Heart right ventricle (tissue), 16 donors: ENCODE results near the gene DAW1. TPM values are rescaled to one million over a fixed set of nuclear protein-coding genes. Genes with fewer than 3 reads are reported as not detected.

ENCODE experiments used
- ATAC-seq, 8 donors: fragments of 200-7000 bp; cut with Tn5 transposase; one replicate each; pipeline ENCODE4 v1.9.1; 2020; ENCODE audit warnings: mild to moderate bottlenecking in 8 of 8, moderate library complexity in 8 of 8, moderate number of reproducible peaks in 1 of 8
- DNase-seq, 2 donors: peaks; one replicate each; pipeline ENCODE4 v3.0.0-alpha.2; 2020
- H3K27ac ChIP-seq, 10 donors: fragments of 200-600 bp; sonication (generic) in 2 of 10; one replicate each; pipeline versions ENCODE4 v1.5.0 to v1.8.0; 2020 to 2022; ENCODE audit warnings: mild to moderate bottlenecking in 3 of 10
- H3K27me3 ChIP-seq, 7 donors: fragments of 200-600 bp; one replicate each; pipeline ENCODE4 v1.8.0; 2021 to 2022; ENCODE audit warnings: mild to moderate bottlenecking in 2 of 7
- H3K36me3 ChIP-seq, 9 donors: fragments of 200-600 bp; sonication (generic) in 1 of 9; one replicate each; pipeline versions ENCODE4 v1.5.0 to v1.8.0; 2020 to 2022; ENCODE audit warnings: mild to moderate bottlenecking in 2 of 9
- H3K4me1 ChIP-seq, 9 donors: fragments of 200-600 bp; sonication (generic) in 1 of 9; one replicate each; pipeline versions ENCODE4 v1.5.0 to v1.8.0; 2020 to 2022; ENCODE audit warnings: mild to moderate bottlenecking in 4 of 9
- H3K4me3 ChIP-seq, 10 donors: fragments of 200-600 bp; sonication (generic) in 2 of 10; one replicate each; pipeline versions ENCODE4 v1.5.0 to v1.8.0; 2020 to 2022; ENCODE audit warnings: mild to moderate bottlenecking in 7 of 10, moderate library complexity in 2 of 10
- H3K9me3 ChIP-seq, 11 donors: fragments of 200-600 bp in 10 of 11; sonication (generic) in 2 of 11; one replicate each; pipeline versions ENCODE4 v1.5.0 to v1.8.0; 2013 to 2022; ENCODE audit warnings: mild to moderate bottlenecking in 2 of 11, control low read depth in 1 of 11, moderate library complexity in 1 of 11
- CTCF ChIP-seq, 9 donors: fragments of 200-600 bp; sonication (generic) in 2 of 9; IDR thresholded peaks; one replicate each; pipeline versions ENCODE4 v1.5.0 to v1.8.0; 2021 to 2022; ENCODE audit warnings: antibody characterized with exemption in 9 of 9, mild to moderate bottlenecking in 5 of 9, moderate library complexity in 1 of 9
- whole genome bisulfite sequencing, 2 donors: extraction: QIAGEN DNeasy Blood & Tissue Kit; methylation state at CpG; one replicate each; pipeline ENCODE4 v1.1.7; 2013; ENCODE audit warnings: inconsistent platforms in 1 of 2; 5-methylcytosine and 5-hydroxymethylcytosine counted together
- intact Hi-C, 10 donors: fragments of 100-400 bp; cut with DNase I; formaldehyde crosslinking; loops; one replicate each; pipeline versions ENCODE4 v1.11.1 to v1.14.2; 2022
- polyA plus RNA-seq, 2 donors: library from polyadenylated mRNA; stranded (reverse); fragments of 200-250 nt; gene quantifications; one replicate each; pipeline ENCODE4 v1.2.3, GENCODE V29; 2013
- total RNA-seq, 10 donors: library from RNA; stranded (reverse); fragmentation: NEBNext Ultra II Directional in 3 of 10; extraction: Animal tissue kit (Norgen Biotek cat#: 25700) in 3 of 10; gene quantifications; one replicate each; pipeline versions ENCODE4 v1.2.1 to v1.2.4, GENCODE V29; 2021 to 2023
- donor health status: Arrhythmogenic right ventricular cardiomyopathy.
- donor health status: ischemic (EF 13 %, LVEDD 7.1; RV severe dilation, severe dysfunction).
- donor health status: healthy with polysubstance abuse.
- donor health status: DM: no; HTN: yes; CAD: no.
- donor health status: DM: no; HTN: no; CAD: no.
- donor health status: ischemic (EF 25% LVEDD 6.9; RV normal size, moderate dysfunction).
- donor health status: ischemic (EF 25% LVEDD 5.7; RV mildly dilated, moderate dysfunction).
- donor health status: healthy.
- donor health status: DM: yes; HTN: yes; CAD: no.
- donor health status: Ischemic cardiomyopathy.
- donor health status: ischemic (EF 35%, LVEDD 5.7; RV mildly dilated, moderate dysfunction).
- donor health status: nonischemic (EF 11% LVEDD 7.7; RV severe dilation, severe dysfunction).
- donor health status: DM: yes; HTN: yes; CAD: no.
- donor health status: PGD.
- donor health status: ischemic (EF 29% LVEDD 5.4; RV normal size, mild dysfunction).
- donor health status: nonischemic (EF 23%, LVEDD 6.1; RV moderate dilation, normal function).

The DAW1 gene
- total and polyA plus RNA-seq, 12 donors: 0.14 to 0.50 (median 0.22) TPM; not detected in 7

GRCh38 chr2:227846831-227847230 lies 24.6 kb upstream of the DAW1 start:
- Histone ChIP-seq H3K27me3 (peaks cover 0 to 6% (median 0%) of the 10 kb centered on the region in 7 donors), H3K4me1 (no peaks in the 10 kb centered on the region), H3K9me3 (peaks cover 0 to 3% (median 0%) of the 10 kb centered on the region in 11 donors), H3K4me3 (no peak overlapping the region), H3K36me3 (no peaks in the 10 kb centered on the region), H3K27ac (no peak overlapping the region)
- intact Hi-C loops: no loop called here
- no peak for TF ChIP-seq CTCF (IDR thresholded peaks at IDR 0.05)
- WGBS, 2 donors: 89 to 90% methylated on average over 1 of the region's 1 CpG
- ATAC-seq (no peak), DNase-seq (no peak)

GRCh38 chr2:227848146-227848545 lies 23.3 kb upstream of the DAW1 start:
- no peak for ATAC-seq
- no peaks in the 10 kb centered on the region for H3K4me1 ChIP-seq
- no peak overlapping the region for H3K27ac ChIP-seq
- peaks cover 0 to 6% (median 0%) of the 10 kb centered on the region in 7 donors for H3K27me3 ChIP-seq
- no peak overlapping the region for H3K4me3 ChIP-seq
- H3K36me3 ChIP-seq: no peaks in the 10 kb centered on the region
- intact Hi-C loops: no loop called here
- no peaks in the 10 kb centered on the region for H3K9me3 ChIP-seq
- TF ChIP-seq CTCF (IDR thresholded peaks at IDR 0.05): no peak
- WGBS, 2 donors: 55 to 67% methylated on average over 3 of the region's 3 CpGs
- DNase-seq: no peak

GRCh38 chr2:227848586-227848985 lies 22.8 kb upstream of the DAW1 start:
- no peak overlapping the region for H3K27ac ChIP-seq
- intact Hi-C loops: no loop called here
- H3K9me3 ChIP-seq: no peaks in the 10 kb centered on the region
- DNase-seq (no peak), ATAC-seq (no peak)
- 73 to 78% methylated on average over 4 of the region's 4 CpGs for WGBS, 2 donors
- H3K36me3 ChIP-seq: no peaks in the 10 kb centered on the region
- no peak overlapping the region for H3K4me3 ChIP-seq
- peaks cover 0 to 6% (median 0%) of the 10 kb centered on the region in 7 donors for H3K27me3 ChIP-seq
- no peak for TF ChIP-seq CTCF (IDR thresholded peaks at IDR 0.05)
- H3K4me1 ChIP-seq: no peaks in the 10 kb centered on the region

- H3K9me3 ChIP-seq: no peaks in the 10 kb centered on the region
- peaks cover 0 to 4% (median 0%) of the 10 kb centered on the region in 7 donors for H3K27me3 ChIP-seq
- H3K4me3 ChIP-seq: no peak overlapping the region
- intact Hi-C loops: no loop called here
- H3K4me1 ChIP-seq: no peaks in the 10 kb centered on the region
- DNase-seq (no peak), ATAC-seq (peak in 1 of 8 donors; percentile 74)
- H3K36me3 ChIP-seq: no peaks in the 10 kb centered on the region
- no peak for TF ChIP-seq CTCF (IDR thresholded peaks at IDR 0.05)
- 33 to 48% methylated on average over 1 of the region's 1 CpG for WGBS, 2 donors
- no peak overlapping the region for H3K27ac ChIP-seq
Observed at GRCh38 chr2:227849906-227850305, 21.5 kb upstream of the DAW1 start.
